Suppressor macrophage treated with lipopolysaccharide for 4 hours (primary cell): ENCODE results near the gene ZBTB20.
A peak's percentile ranks its signal among the peaks of the same experiment; 100 is the strongest.

ENCODE experiments used
- DNase-seq: peaks from one replicate; pipeline ENCODE4 v3.0.0-alpha.2; 2020

The ZBTB20 gene

DNA sequence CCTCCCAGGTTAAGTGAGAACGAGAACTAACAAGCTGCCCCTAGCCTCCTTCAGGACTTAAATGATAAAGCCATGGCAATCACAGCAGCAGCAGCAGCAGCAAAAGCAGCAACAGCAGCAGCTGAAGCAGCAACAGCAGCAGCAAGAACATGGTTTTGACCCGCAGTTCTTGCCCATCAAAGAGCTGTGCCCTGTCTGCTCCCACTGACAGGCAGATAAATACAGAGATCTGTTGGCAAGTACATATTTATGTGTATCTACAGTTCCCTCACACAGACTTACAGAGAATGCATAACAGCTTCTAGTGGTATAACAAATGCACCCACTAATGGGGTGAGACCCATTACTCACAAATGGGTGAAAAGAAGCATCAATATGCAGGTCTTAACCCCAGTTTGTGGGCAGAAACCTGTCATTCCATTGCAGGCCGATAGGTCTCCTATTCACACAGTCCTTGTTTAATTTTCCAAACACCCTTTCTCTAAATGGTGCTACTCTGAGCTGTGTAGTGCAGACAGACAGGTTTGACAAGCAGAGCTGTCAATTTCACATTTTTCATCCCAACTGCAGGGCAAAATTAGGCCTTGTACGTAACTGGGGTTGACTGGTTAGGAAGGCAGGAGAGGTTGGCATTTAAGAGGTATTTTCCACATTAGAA is 537.0 kb downstream of the ZBTB20 start:
- no peak for DNase-seq

DNA sequence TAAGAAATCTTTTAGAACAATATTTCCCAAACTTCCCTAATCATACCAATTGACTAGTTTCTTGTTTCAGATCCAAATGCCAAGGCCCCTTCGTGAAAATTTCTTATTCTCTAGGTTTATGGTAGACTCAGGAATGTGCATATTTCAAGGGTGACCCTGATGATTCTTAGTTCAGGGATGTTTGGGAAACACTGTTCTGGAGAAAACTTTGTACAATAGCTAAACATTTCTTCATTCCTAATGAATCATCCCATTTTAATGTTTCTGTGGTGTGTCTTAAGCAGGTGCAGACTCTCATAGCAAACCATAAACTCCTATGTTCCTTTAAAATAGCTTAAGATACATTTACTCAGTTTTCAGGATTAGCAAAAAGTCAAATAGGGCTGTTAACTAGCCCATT is 538.8 kb downstream of the ZBTB20 start:
- no peak for DNase-seq

DNA sequence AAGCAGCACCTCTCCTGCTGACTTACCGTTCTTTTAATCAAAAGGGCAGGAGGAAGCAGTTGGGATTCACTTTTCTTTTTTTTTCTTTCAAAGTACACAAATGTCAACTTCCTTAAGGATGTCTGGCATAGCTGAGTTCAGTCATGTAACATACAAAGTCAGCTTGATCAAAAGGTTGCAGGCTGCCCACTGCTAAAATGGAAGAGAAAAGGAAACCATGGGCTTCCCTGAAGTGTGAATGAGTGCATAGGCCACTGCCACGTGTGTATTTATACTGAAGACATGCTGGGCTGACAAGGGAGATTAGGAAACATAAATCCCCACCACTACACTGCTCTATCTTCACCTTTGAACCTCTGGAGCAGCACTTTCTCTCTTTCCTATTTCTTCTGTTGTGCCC is 540.8 kb downstream of the ZBTB20 start:
- DNase-seq, result peak; percentile 21

DNA sequence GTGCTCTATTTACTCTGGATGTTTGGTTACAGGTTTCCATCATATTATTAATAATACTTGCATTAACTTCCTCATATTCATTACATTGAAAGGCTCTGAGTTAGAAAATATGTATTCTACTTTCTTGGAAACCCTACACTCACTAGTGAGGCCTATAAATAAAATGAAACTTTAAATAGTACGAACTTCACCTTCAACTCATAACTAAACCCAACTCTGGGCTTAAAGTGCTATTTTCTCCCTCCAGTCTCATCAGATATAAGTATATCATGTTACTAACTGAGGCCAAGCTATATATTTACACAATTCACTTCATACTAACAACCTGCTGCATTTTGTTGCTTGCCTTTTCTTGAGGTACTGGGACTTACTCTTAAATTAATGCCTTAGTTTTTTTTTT is 546.5 kb downstream of the ZBTB20 start:
- no peak for DNase-seq

DNA sequence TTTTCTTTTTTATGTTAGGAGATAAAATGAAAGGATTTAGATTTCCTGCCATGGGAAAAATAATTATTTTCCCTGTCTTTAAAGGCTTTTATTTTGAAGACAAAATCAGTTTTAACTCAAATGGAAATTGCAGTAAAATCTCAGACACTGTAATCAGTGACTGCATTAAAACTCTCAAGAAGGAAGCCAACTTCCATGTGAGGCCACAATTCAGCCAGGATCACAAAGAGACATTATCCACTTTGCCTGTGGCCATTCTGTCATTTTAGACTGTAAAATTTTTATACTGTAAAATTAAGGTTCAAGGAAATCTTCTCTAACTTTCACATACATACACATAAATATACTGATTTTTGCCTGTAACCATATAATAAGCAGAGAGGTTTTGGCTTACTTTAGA is 549.2 kb downstream of the ZBTB20 start:
- no peak for DNase-seq

DNA sequence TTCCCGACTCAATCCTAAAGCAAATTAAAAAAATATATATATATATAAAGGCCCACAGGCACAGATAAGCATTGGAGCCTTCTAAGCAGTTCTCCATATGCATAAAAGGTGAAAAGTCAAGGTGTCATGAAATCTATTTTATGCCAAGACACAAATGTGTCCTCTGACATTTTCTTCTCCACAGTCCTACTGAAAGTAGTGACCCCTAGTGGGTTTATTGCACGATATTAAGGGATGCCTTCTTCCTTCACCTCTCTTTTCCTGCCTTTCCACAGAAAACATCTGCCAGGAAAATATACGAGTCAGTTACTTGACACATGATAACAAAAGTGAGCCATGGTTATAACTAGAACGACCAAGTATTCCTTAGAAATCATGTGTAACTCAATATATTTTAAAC is 550.1 kb downstream of the ZBTB20 start:
- DNase-seq, result no peak

DNA sequence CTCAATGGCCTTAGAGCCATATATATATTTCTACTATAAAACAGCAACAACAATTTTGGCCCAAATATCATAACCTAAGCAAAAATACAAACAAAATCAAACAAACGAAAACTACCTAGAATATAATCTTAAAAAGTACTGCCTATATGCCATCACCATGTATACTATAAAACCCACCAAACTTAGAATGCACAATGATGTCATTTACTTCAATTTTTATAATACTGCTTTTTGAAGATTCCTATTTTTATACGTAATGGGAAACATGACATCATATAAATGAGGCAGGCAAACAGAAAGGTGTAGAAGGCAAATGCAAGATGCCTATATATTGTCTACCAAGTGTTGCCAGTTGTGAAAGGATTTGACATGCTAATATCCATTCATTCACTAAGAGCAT is 550.9 kb downstream of the ZBTB20 start:
- DNase-seq, result no peak

DNA sequence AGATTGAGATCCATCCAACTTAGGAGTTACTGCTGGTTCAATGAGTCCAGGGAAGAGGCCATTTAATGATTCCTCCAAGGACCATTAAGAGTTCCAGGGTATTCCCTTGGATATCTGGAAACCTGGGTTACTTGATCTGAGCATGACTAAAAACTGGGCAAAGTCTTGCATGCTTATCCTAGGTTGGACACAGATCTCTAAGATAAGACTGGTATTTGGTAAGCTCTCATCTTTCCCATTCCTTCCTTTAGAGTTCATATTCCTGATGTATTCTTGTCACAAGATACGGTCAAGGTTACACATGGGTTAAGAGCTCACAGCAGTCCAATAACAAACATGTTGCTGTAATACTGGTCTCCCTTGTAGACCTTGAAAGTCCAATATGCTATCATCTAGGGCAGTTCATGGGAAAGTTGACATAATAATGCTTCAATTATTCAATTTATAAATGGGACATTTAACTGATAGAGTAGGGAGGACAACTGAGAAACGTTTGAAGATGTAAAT is 551.5 kb downstream of the ZBTB20 start:
- DNase-seq, result no peak

DNA sequence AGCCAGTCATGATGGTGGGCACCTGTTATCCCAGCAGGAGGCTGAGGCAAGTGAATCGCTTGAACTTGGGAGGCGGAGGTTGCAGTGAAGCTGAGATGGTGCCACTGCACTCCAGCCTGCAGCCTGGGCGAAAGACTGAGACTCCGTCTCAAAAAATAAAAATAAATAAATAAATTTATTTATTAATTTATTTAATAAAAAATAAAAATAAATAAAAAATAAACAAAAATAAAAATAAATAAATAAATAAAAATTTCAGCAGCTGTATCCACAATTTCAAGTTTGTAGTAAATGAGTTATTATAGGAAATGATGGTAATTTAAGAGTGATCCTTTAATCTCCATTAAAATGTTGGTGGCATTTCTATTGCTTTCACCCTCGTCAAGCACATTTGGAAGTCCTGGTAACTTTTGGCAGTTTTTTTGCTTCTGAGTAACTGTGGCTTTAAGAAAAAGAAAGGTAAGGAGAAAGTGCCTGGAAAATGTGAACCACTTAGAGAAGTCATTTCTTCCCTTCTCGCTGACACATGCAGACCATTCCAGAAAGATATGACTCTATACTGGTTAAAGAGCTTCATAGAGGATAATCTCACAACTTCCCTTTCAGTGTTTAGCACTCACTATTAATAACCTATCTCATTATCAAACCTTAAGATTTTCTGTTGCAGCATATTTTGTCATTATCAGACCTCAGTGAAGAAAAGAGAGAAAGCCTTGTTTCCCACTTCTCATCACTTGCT is 556.6 kb downstream of the ZBTB20 start:
- no peak for DNase-seq

DNA sequence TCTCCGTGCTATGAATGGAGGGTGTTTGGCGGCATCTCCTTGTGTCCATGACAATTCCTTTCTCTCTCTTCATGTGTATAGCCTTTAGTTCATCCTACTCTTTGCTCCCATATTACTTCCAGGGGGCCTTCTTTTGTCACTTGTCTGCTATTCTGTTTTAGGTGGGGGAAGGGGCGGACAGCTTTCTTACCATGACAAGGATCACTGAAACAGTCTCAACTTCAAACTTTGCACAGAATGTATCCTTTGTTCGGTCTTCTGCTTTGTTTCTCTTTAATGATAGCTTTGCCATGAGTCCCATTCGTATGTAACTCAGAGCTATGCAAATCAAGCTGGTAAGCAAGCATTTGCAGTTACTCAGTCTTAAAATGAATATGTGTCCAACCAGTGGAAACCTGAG is 559.1 kb downstream of the ZBTB20 start:
- DNase-seq, result no peak

DNA sequence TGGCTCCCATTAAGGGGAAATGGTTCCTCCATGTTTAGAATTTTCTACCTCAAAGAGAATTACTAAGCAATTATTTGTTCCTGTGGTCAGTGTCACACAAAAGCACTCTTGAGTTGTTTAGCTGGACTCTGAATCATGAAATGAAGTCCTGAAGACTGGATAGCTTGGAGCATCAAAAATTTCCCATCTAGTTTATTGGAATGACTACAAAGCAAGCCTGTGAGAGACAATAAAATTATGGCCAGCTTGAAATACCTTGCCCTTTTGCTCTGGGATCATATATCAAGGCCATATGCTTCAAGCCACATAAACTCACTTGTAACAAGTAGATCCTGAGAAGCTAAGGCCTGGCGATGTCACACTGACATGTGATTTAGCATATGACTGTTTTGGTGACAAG is 561.0 kb downstream of the ZBTB20 start:
- no peak for DNase-seq

DNA sequence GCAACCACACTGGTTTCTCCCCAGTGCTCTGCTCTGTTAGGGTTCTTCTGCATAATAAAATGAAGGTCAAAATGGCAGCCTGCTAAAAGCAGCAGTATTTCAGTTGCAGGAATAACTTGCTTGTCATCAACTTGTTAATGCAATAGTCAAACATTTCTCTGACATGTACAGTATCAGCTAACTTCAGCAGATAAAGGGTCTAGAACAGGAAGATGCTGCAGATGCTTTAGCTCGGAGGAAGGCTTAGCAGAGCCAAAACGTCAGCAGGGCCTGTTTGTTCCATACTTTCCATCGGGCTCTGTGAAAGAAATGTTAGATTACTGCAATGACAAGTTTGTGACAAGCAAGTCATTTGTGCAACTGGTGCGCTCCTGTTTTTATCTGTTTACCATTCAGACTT is 561.4 kb downstream of the ZBTB20 start:
- DNase-seq, result no peak

DNA sequence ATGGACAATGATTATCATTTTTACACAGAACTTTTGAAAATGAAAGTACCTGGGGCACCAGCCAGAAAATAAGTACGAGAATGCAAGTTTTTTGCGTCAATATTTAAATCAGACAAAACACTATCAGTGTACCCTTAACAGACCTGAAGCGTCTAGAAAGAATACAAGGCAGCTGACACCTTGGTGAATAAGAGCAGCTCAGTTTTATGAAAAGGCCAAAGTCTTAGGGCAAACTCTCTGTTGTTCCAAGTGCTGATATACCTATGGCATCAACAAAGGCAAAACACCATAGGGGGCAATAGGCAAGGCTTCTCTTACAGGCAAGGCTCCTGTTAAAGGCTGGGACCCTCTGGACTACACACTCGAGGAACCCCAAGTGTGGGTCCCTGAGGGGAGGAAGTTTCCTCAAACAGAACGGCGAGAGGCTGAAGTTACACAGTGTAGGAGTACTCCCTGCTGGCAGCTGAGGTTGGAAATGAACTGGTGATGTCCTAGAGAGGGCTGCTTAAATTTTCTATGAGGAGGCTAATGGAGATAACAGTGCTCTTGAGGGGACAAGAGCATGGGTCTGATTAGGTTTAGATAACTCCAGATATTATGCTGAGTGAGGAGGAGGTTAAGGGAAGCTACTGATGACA is 562.2 kb downstream of the ZBTB20 start:
- DNase-seq, result no peak

DNA sequence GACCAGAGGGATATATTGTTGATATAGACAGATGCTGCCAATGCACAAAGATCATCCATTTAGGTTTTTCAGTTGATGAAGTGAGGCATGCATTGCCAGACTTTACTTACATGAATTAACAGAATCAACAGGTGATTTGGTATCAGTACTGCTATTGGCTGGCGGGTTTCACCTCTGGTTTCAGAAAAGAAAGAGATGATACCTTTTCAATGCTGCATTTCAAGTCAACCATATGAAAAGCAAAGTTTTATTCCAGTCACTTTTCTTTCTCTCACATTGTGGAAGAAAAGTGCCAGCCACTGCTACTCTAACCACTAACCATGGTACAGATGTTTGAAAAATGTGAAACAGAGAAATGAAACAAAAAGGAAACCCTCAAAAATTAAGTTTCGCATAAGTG is 564.2 kb downstream of the ZBTB20 start:
- DNase-seq, result no peak

DNA sequence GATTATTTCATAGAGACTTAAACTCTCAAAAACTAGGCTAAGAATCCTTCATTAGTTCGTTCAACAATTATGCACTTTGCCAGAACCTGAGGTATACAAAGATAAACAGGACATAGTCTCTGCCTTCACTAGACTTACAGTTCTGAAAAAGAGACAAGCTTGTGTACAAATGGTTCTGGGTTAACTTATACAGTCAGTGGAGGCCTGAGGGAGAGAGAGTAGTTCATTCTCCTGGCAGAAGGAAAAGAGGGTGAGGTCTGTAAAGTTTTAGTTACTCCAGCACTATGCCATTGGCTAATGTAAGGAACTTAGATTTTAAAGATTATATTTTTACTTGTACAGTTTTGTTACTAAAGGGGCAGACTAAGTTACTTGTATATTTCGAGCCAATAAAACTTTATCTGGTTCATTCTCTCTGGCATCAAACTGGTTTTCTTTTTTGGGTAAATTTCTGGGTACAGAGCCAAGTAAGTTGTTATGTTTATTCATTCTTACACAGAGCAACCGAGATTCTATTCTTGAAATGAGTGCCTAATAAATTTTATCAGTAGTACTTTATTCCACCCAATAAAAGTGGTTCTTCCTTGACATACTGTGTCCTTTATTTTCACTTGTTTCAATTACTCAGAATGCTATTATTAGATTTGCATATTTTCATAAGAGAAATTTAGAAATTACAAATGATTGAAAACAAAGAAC is 574.6 kb downstream of the ZBTB20 start:
- no peak for DNase-seq

DNA sequence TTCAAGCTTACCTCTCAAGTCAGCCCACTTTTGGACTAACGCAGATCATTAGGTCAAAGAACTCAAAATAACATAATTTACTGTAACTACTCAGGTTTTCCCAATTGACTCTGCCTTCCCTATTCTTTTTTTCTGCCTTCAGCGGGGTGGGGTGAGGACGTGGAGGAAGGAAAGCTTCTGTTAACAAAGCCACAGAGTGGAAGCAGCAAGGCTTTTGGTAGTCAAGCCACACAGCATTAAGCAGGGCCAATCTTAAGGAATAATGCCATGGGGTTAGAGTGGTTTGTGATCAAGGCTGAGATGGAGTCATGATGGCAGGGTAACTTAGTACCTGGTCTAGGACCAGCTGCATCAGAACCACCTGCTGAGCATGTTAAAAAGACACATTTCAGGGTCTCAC is 575.7 kb downstream of the ZBTB20 start:
- DNase-seq, result no peak

DNA sequence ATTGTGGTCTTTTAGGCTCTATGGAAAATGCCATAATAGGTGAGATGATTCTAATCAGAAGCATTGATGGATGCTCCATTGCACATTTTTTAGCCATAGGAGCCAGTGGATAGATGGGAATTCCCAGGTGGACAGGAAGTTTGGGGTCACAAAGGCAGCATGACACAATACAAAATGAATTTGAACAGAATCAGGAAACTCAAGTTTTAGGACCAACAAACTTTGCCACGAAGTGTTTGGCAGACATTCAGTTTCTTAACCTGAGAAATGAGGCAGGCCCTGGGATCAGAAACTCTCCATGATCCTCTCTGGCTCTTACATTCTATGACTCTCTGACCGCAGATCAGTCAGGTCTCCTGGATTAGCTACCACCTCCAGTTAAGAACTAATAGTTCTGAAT is 577.9 kb downstream of the ZBTB20 start:
- no peak for DNase-seq

DNA sequence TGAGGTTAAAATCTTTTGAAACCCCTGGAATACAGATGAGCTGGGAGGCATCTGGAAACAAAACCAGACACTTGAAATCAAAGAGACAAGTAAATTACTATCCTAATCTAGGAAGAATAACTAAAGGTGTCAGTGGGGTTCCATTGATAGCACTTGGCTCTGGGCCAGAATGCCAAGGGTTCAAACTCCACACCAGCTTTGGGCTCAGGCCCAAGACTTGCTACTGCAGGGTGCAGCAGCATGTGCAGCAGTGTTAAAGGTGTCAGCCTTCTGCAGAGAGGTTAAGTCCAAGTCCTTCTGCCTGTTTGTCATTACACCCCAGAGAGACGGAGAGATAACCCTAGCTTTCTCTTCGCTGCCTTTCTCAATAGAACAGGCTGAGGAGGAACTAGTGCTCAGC is 579.3 kb downstream of the ZBTB20 start:
- no peak for DNase-seq

DNA sequence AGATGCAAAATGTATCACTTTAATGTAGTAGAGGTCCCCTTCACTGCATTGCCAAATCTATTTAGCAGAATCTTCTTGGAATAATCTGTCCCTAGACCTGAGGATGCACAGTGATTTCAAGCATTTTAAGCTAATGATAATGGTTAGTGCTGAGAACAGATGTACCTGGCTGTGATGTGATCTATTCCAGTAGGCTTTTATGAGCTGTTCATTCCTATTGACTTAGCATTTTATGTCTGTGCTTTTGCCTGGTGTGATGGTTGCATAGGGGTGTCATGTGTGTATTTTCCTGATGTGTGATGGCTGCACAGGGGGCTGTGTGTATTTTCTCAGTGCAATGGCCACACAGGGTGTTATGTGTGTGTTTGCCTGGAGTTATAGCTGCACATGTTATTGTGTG is 580.3 kb downstream of the ZBTB20 start:
- no peak for DNase-seq

DNA sequence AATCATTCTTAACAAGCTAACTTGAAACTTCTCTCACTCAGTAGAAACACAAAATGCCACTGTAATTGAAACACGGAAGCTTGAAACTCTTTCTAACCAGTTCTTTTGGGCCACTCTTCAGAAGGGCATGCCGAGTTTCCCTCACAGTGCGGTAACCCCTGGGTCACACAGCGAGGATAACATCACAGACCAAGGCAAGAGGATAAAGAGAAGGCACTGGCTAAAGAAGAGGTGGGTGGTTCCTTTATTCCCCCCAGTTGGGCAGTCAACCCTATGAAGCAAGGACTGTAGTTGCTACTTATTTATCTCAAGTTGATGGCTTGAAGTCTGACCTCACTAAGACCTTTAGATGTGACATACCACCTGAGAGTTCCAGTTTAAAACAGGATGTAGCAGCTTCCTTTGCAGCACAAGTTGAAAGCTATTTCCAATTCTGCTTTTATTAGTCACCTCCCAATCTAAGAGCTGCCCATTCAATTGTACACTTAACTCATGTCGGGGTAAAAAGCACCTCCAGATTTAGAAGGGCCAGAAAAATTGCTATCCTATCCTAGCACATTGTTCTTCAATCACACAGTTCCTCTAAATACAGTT is 580.8 kb downstream of the ZBTB20 start:
- DNase-seq, result no peak

DNA sequence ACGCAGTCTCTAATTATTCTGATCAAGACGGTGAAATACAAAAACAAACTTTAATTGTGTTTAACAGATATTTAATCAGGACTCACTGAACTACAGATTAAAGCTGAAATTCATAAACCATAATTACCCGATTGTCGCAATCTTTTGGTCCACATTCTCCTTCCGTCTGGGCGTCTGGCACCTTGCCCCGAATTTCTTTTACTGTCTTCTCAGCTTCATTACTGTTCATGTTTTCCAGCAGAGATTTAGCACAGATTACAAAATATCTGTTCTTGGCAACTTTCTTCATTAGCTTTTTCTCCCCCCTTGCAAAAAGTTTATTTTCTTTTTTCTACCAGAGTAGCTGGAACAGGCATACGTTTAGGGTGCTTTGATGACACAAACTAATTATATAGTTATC is 581.9 kb downstream of the ZBTB20 start:
- DNase-seq, result no peak

DNA sequence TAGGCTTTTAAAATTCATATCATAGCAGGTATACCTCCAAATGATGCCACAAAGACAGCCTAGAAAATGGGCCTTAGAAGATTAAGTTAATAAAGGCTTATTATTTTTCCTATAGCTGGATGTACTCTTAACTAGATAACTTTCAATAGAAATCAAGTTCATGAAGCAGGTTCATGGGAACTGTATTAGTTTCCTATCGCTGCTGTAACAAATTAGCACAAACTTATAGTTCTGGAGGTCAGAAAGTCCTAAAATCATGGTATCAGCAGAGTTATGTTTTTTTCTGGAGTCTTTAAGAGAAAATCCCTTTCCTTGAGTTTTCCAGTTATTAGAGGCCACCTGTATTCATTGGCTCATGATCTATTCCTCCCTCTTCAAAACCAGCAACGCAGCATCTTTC is 583.4 kb downstream of the ZBTB20 start:
- no peak for DNase-seq

DNA sequence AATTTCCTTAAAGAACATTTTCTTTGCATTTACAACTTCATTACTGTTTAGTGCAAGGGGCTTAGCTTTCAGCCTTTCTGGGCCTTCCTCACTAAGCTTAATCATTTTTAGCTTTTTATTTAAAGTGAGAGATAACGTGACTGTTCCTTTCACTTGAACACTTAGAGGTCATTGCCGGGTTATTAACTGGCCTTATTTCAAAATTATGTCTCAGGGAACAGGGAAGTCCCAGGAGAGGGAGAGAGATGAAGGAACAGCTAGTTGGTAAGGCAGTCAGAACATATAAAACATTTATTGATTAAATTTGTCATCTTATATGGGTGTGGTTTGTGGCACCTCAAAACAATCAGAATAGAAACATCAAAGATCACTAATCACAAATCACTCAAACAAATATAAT is 584.5 kb downstream of the ZBTB20 start:
- no peak for DNase-seq
